ENCODE results near the gene EFNB2. TPM values are rescaled to one million over a fixed set of nuclear protein-coding genes. Genes with fewer than 3 reads are reported as not detected.

The EFNB2 gene
- total and polyA plus RNA-seq, 8 donors, result 3.0 to 48.7 (median 13.4) TPM

- H3K27ac ChIP-seq, result no peak overlapping the region
- H3K36me3 ChIP-seq, result peaks cover 13 to 42% (median 37%) of the 10 kb centered on the region in 4 donors
- no peaks in the 10 kb centered on the region for H3K27me3 ChIP-seq
- no peak overlapping the region for H3K4me3 ChIP-seq
- peaks cover 3 to 50% (median 12%) of the 10 kb centered on the region in 4 donors for H3K4me1 ChIP-seq
- TF ChIP-seq POLR2A (IDR thresholded peaks at IDR 0.05), result no peak
- no peak for TF ChIP-seq CTCF (IDR thresholded peaks at IDR 0.05)
- TF ChIP-seq EP300 (IDR thresholded peaks at IDR 0.05), result no peak
- no peak for TF ChIP-seq POLR2AphosphoS5 (IDR thresholded peaks at IDR 0.05)
- WGBS, 5 donors, result 74 to 88% (median 84%) methylated on average over 7 of the region's 7 CpGs
- H3K9me3 ChIP-seq, result no peaks in the 10 kb centered on the region
- intact Hi-C loops (cut with DNase I; ENCODE audit: low total_unique reads), result no loop called here
- no peak for DNase-seq
Measured at GRCh38 chr13:106489849-106490568, 45.5 kb downstream of the EFNB2 start.

- peaks cover 3 to 61% (median 20%) of the 10 kb centered on the region in 4 donors for H3K4me1 ChIP-seq
- H3K27ac ChIP-seq, result no peak overlapping the region
- 74 to 81% (median 79%) methylated on average over 2 of the region's 2 CpGs for WGBS, 5 donors
- peaks cover 13 to 29% (median 25%) of the 10 kb centered on the region in 4 donors for H3K36me3 ChIP-seq
- intact Hi-C loops (cut with DNase I; ENCODE audit: low total_unique reads), result no loop called here
- H3K4me3 ChIP-seq, result no peak overlapping the region
- H3K27me3 ChIP-seq, result no peaks in the 10 kb centered on the region
- H3K9me3 ChIP-seq, result no peaks in the 10 kb centered on the region
- no peak for DNase-seq
- TF ChIP-seq EP300 (IDR thresholded peaks at IDR 0.05) (no peak), CTCF (IDR thresholded peaks at IDR 0.05) (no peak), POLR2AphosphoS5 (IDR thresholded peaks at IDR 0.05) (no peak), POLR2A (IDR thresholded peaks at IDR 0.05) (no peak)
Measured at GRCh38 chr13:106488686-106489085, 46.8 kb downstream of the EFNB2 start.

- H3K27me3 ChIP-seq, result no peaks in the 10 kb centered on the region
- intact Hi-C loops (cut with DNase I; ENCODE audit: low total_unique reads), result no loop called here
- TF ChIP-seq EP300 (IDR thresholded peaks at IDR 0.05) (no peak), CTCF (IDR thresholded peaks at IDR 0.05) (no peak), POLR2AphosphoS5 (IDR thresholded peaks at IDR 0.05) (no peak), POLR2A (IDR thresholded peaks at IDR 0.05) (no peak)
- no peak overlapping the region for H3K4me3 ChIP-seq
- peaks cover 3 to 59% (median 21%) of the 10 kb centered on the region in 4 donors for H3K4me1 ChIP-seq
- WGBS, 5 donors, result 28 to 57% (median 47%) methylated on average over 8 of the region's 8 CpGs
- peak in 1 of 2 donors; percentile 54 for DNase-seq
- H3K27ac ChIP-seq, result no peak overlapping the region
- H3K9me3 ChIP-seq, result no peaks in the 10 kb centered on the region
- peaks cover 13 to 23% (median 19%) of the 10 kb centered on the region in 4 donors for H3K36me3 ChIP-seq
Measured at GRCh38 chr13:106488076-106488475, 47.4 kb downstream of the EFNB2 start.

GRCh38 chr13:106487129-106487528 is 48.3 kb downstream of the EFNB2 start:
- TF ChIP-seq POLR2A (IDR thresholded peaks at IDR 0.05) (no peak), EP300 (IDR thresholded peaks at IDR 0.05) (no peak), POLR2AphosphoS5 (IDR thresholded peaks at IDR 0.05) (no peak), CTCF (IDR thresholded peaks at IDR 0.05) (no peak)
- H3K9me3 ChIP-seq, result no peaks in the 10 kb centered on the region
- H3K36me3 ChIP-seq, result peaks cover 3 to 14% (median 9%) of the 10 kb centered on the region in 4 donors
- intact Hi-C loops (cut with DNase I; ENCODE audit: low total_unique reads), result no loop called here
- no peak overlapping the region for H3K27ac ChIP-seq
- H3K4me1 ChIP-seq, result peaks cover 3 to 49% (median 21%) of the 10 kb centered on the region in 4 donors
- no peak overlapping the region for H3K4me3 ChIP-seq
- 85 to 92% (median 89%) methylated on average over 6 of the region's 6 CpGs for WGBS, 5 donors
- H3K27me3 ChIP-seq, result no peaks in the 10 kb centered on the region
- no peak for DNase-seq
